ENCODE measurements around the gene KIAA1328. TPM values are rescaled to one million over a fixed set of nuclear protein-coding genes. Genes with fewer than 3 reads are reported as not detected.

Gene KIAA1328
- total and polyA plus RNA-seq, 4 donors: 0.95 to 7.4 (median 2.9) TPM

GRCh38 chr18:36895606-36896005 lies 66.7 kb downstream of the KIAA1328 start:
- Histone ChIP-seq H3K36me3 (ENCODE audit: control insufficient read depth in 4 of 4, insufficient read depth in 3 of 4, low read depth in 1 of 4, low read length in 3 of 4) (no peaks in the 10 kb centered on the region), H3K27ac (ENCODE audit: low read depth in 1 of 2, low read length in 2 of 2) (no peak overlapping the region), H3K4me1 (ENCODE audit: control insufficient read depth in 4 of 4, insufficient read depth in 4 of 4, low read length in 3 of 4) (no peaks in the 10 kb centered on the region), H3K9me3 (ENCODE audit: control insufficient read depth in 4 of 4, low read length in 3 of 4) (peaks cover 0 to 3% (median 0%) of the 10 kb centered on the region in 4 donors), H3K27me3 (ENCODE audit: control insufficient read depth in 4 of 4, insufficient read depth in 4 of 4, low read length in 3 of 4) (no peaks in the 10 kb centered on the region), H3K9ac (ENCODE audit: low read depth in 1 of 2, low read length in 2 of 2) (no peak overlapping the region), H3K4me3 (ENCODE audit: low read depth in 1 of 3, low read length in 3 of 3) (no peak overlapping the region)
- no peak for TF ChIP-seq MAX (IDR thresholded peaks at IDR 0.05)
- TF ChIP-seq YY1 (IDR thresholded peaks at IDR 0.05): no peak
- TF ChIP-seq JUND (IDR thresholded peaks at IDR 0.05): no peak
- no peak for TF ChIP-seq FOXA2 (IDR thresholded peaks at IDR 0.05)
- TF ChIP-seq CTCF (IDR thresholded peaks at IDR 0.05; ENCODE audit: low read depth, low read length, missing input control): no peak
- TF ChIP-seq FOXA1 (IDR thresholded peaks at IDR 0.05): no peak
- TF ChIP-seq SP1 (IDR thresholded peaks at IDR 0.05): no peak
- TF ChIP-seq GABPA (IDR thresholded peaks at IDR 0.05 in 1 of 2, conservative IDR thresholded peaks at IDR 0.05 in 1 of 2): no peak
- no peak for TF ChIP-seq ATF3 (IDR thresholded peaks at IDR 0.05)
- TF ChIP-seq TAF1 (conservative IDR thresholded peaks at IDR 0.05): no peak
- TF ChIP-seq, protein P1, sequence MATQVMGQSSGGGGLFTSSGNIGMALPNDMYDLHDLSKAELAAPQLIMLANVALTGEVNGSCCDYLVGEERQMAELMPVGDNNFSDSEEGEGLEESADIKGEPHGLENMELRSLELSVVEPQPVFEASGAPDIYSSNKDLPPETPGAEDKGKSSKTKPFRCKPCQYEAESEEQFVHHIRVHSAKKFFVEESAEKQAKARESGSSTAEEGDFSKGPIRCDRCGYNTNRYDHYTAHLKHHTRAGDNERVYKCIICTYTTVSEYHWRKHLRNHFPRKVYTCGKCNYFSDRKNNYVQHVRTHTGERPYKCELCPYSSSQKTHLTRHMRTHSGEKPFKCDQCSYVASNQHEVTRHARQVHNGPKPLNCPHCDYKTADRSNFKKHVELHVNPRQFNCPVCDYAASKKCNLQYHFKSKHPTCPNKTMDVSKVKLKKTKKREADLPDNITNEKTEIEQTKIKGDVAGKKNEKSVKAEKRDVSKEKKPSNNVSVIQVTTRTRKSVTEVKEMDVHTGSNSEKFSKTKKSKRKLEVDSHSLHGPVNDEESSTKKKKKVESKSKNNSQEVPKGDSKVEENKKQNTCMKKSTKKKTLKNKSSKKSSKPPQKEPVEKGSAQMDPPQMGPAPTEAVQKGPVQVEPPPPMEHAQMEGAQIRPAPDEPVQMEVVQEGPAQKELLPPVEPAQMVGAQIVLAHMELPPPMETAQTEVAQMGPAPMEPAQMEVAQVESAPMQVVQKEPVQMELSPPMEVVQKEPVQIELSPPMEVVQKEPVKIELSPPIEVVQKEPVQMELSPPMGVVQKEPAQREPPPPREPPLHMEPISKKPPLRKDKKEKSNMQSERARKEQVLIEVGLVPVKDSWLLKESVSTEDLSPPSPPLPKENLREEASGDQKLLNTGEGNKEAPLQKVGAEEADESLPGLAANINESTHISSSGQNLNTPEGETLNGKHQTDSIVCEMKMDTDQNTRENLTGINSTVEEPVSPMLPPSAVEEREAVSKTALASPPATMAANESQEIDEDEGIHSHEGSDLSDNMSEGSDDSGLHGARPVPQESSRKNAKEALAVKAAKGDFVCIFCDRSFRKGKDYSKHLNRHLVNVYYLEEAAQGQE (IDR thresholded peaks at IDR 0.05): no peak
- TF ChIP-seq RAD21 (IDR thresholded peaks at IDR 0.05): no peak
- no peak for TF ChIP-seq NR2F2 (IDR thresholded peaks at IDR 0.05)
- no peak for TF ChIP-seq ZBTB33 (IDR thresholded peaks at IDR 0.05)
- no peak for TF ChIP-seq EGR1 (IDR thresholded peaks at IDR 0.05; ENCODE audit: low read depth in 2 of 2)
- no peak for TF ChIP-seq RXRA (IDR thresholded peaks at IDR 0.05)
- TF ChIP-seq HNF4A (conservative IDR thresholded peaks at IDR 0.05): no peak
- TF ChIP-seq HNF4G (IDR thresholded peaks at IDR 0.05): no peak
- DNase-seq (ENCODE audit: low spot score): no peak
- 90% methylated on average over 4 of the region's 4 CpGs for WGBS
